UCSD-AML1 (cell line): ENCODE data around the gene KRTAP16-1.

Experiments used
- DNase-seq: peaks from one replicate; lab custom pipeline; 2025; ENCODE audit not compliant: unreplicated experiment; lab: John Stamatoyannopoulos, UW

Gene KRTAP16-1

GRCh38 chr17:41329279-41329948 lies 20.3 kb upstream of the KRTAP16-1 start:
- peak; percentile 27 for DNase-seq

GRCh38 chr17:41328207-41328606 lies 19.1 kb upstream of the KRTAP16-1 start:
- no peak for DNase-seq

- DNase-seq = no peak
Measured at GRCh38 chr17:41327411-41328120, 18.5 kb upstream of the KRTAP16-1 start.

- DNase-seq = no peak
Measured at GRCh38 chr17:41326173-41327145, 17.4 kb upstream of the KRTAP16-1 start.

- DNase-seq = no peak
Measured at GRCh38 chr17:41325611-41326010, 16.5 kb upstream of the KRTAP16-1 start.

- DNase-seq = no peak
Measured at GRCh38 chr17:41325126-41325525, 16.0 kb upstream of the KRTAP16-1 start.

- no peak for DNase-seq
Measured at GRCh38 chr17:41324180-41325075, 15.3 kb upstream of the KRTAP16-1 start.

GRCh38 chr17:41322903-41323895 lies 14.1 kb upstream of the KRTAP16-1 start:
- DNase-seq = no peak

- no peak for DNase-seq
Measured at GRCh38 chr17:41322094-41322902, 13.2 kb upstream of the KRTAP16-1 start.

GRCh38 chr17:41318231-41318630 lies 9.1 kb upstream of the KRTAP16-1 start:
- DNase-seq = no peak

GRCh38 chr17:41315814-41316445 lies 6.8 kb upstream of the KRTAP16-1 start:
- no peak for DNase-seq

GRCh38 chr17:41315204-41315794 lies 6.2 kb upstream of the KRTAP16-1 start, which contains the start of gene KRTAP17-1:
KRTAP17-1 (minus strand) TSS chr17:41315710; CDS start chr17:41315650, 60 bp downstream.
- no peak for DNase-seq

GRCh38 chr17:41311111-41311510 lies 2.0 kb upstream of the KRTAP16-1 start:
- DNase-seq = no peak

- DNase-seq = peak; percentile 69
Measured at GRCh38 chr17:41308251-41308917, 725 bp downstream of the KRTAP16-1 start.

- DNase-seq = no peak
Measured at GRCh38 chr17:41307647-41308046, 1.5 kb downstream of the KRTAP16-1 start.

- no peak for DNase-seq
Measured at GRCh38 chr17:41304091-41304490, 5.0 kb downstream of the KRTAP16-1 start.

GRCh38 chr17:41302981-41303380 lies 6.1 kb downstream of the KRTAP16-1 start:
- no peak for DNase-seq
